ENCODE data around the gene CACUL1.
"Not testable (repeated sequence)": the region's sequence is repeated elsewhere in the genome, so short reads cannot be mapped to it uniquely, and the experiment has no call there.

CACUL1 gene

GRCh38 chr10:118768041-118768919 lies 13.5 kb upstream of the CACUL1 start:
- no peak for DNase-seq

GRCh38 chr10:118767297-118768040 lies 12.7 kb upstream of the CACUL1 start:
- no peak for DNase-seq

- no peak for DNase-seq
These were observed 9.4 kb upstream of the CACUL1 start for GRCh38 chr10:118764195-118764594.

GRCh38 chr10:118763202-118763988 lies 8.6 kb upstream of the CACUL1 start:
- no peak for DNase-seq

- no peak for DNase-seq
These were observed 5.5 kb upstream of the CACUL1 start for GRCh38 chr10:118760265-118760664.

- no peak for DNase-seq
These were observed 3.7 kb upstream of the CACUL1 start for GRCh38 chr10:118758449-118758848.

GRCh38 chr10:118754229-118754555 lies 578 bp downstream of the CACUL1 start:
- no peak for DNase-seq

GRCh38 chr10:118753331-118754228 lies 1.2 kb downstream of the CACUL1 start:
- DNase-seq = peak; percentile 24

- no peak for DNase-seq
These were observed 2.4 kb downstream of the CACUL1 start for GRCh38 chr10:118752409-118752808.

GRCh38 chr10:118751265-118751664 lies 3.5 kb downstream of the CACUL1 start:
- no peak for DNase-seq

GRCh38 chr10:118748041-118748440 lies 6.7 kb downstream of the CACUL1 start:
- DNase-seq = no peak

- DNase-seq = no peak
These were observed 8.5 kb downstream of the CACUL1 start for GRCh38 chr10:118746246-118746645.

- no peak for DNase-seq
These were observed 9.7 kb downstream of the CACUL1 start for GRCh38 chr10:118745056-118745455.

- DNase-seq = not testable (repeated sequence)
These were observed 10.3 kb downstream of the CACUL1 start for GRCh38 chr10:118744346-118744918.

- no peak for DNase-seq
These were observed 12.0 kb downstream of the CACUL1 start for GRCh38 chr10:118742782-118743181.

GRCh38 chr10:118742032-118742431 lies 12.7 kb downstream of the CACUL1 start:
- no peak for DNase-seq

GRCh38 chr10:118738406-118738805 lies 16.4 kb downstream of the CACUL1 start:
- no peak for DNase-seq

- DNase-seq = no peak
These were observed 17.0 kb downstream of the CACUL1 start for GRCh38 chr10:118737603-118738302.

GRCh38 chr10:118735294-118735693 lies 19.5 kb downstream of the CACUL1 start:
- no peak for DNase-seq

GRCh38 chr10:118734475-118734874 lies 20.3 kb downstream of the CACUL1 start:
- no peak for DNase-seq

Data from activated gamma-delta T cell treated with Interleukin-2 at 50 U/mL for 16 hours (primary cell).